ENCODE results near the gene APOBEC4.

The APOBEC4 gene

DNA sequence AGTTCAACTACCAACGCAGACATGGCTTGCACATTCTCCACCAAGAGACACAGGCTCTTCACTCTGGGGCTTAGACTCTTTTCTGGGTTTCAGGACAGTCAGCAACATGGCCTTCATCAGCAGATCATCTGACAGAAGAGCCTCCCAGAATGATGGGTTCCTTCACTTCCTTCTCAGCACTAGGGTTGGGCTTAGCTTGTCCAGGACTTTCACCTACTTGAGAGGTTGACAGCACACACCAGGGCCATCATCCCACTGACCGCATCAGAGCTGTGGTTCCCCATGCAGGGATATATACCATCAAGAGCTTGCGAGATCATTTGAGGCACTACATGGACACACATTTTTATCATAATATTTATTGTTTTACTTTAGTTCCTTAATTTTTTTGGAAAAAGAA, 52.5 kb downstream of the APOBEC4 start:
- no peak for DNase-seq (ENCODE audit: low spot score)

DNA sequence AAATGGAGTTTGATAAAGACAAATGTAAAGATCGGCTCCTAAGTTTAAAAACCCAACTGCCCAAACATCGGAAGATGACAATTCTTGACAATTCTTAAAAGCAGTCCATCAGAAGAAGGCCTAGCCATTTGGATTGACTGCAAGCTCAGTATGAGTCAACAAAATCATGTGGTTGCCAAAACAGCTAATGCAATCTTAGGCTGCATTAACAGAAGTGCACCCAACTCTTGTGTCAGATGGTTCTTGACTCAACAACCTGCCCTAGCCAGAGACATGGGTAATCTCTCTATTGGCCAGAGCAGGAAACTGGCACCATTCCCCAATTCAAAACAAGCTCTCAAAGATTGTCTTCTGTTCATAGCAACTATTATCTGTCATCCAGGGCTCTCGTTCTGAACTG, 53.0 kb downstream of the APOBEC4 start:
- no peak for DNase-seq (ENCODE audit: low spot score)

DNA sequence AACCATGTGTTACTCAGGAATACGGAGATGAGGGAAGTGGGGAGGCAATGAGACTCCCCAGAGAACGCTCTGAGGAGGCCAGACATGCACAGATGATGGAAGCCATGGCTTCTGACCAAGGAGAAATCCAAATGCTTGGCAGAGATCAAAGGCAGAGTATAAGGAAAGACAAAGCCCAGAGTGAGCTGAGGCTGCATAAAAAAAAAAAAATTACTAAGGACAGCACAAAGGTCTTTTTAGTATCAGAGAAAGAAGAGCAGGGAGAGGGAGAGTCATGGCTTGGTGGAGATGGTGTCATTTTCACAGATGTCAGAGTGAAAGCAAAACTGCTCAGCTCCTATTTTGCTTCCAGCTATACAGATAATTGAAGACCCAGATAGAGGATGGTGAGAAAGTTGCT, 54.7 kb downstream of the APOBEC4 start:
- no peak for DNase-seq (ENCODE audit: low spot score)

DNA sequence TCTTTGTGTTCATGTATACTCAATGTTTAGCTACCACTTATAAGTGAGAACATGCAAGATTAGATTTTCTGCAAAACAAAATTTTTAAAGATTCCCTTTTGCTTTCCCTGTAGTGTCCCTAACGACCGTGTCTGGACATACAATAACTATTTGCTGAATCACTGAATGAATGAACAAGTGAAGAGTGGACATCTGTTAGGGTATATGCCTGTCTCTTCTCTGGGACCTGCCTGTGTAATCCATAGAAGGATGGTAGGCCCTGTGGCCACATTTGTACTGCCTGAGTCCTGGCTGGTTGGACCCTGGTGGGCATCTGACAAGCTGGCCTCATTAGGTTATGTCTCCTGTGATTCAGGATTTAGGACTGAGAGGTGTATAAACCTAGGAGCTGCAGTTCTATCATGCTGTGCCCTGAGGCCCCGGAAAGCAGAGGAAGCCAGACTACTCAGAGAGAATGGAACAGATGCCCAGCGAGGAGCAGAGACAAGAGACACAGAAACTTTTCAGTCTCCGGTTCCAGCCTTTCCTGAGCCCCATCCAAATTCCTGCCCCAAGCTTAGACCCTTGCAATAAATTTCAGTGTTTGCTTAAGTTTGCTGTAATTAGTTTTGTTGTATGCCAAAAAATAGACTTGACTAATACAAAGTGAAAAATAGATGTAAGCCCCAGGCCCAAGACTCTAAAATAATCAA, 55.3 kb downstream of the APOBEC4 start:
- DNase-seq (ENCODE audit: low spot score) = no peak

DNA sequence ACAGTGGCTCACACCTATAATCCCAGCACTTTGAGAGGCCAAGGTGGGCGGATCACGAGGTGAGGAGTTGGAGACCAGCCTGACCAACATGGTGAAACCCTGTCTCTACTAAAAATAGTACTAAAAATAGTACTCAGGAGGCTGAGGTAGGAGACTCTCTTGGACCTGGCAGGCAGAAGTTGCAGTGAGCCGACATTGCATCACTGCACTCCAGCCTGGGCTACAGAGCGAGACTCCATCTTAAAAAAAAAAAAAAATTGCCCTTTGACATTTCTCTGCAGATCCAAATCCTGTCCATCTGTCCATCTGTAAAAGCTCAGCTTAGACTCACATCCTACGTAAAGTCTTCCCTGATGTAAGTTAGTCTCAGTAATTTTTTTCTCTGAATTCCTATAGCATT, 56.6 kb downstream of the APOBEC4 start:
- DNase-seq (ENCODE audit: low spot score) = no peak

Measured in Ammon's horn (tissue), 1 donor.